ENCODE measurements around the gene CD72.

Gene CD72

DNA sequence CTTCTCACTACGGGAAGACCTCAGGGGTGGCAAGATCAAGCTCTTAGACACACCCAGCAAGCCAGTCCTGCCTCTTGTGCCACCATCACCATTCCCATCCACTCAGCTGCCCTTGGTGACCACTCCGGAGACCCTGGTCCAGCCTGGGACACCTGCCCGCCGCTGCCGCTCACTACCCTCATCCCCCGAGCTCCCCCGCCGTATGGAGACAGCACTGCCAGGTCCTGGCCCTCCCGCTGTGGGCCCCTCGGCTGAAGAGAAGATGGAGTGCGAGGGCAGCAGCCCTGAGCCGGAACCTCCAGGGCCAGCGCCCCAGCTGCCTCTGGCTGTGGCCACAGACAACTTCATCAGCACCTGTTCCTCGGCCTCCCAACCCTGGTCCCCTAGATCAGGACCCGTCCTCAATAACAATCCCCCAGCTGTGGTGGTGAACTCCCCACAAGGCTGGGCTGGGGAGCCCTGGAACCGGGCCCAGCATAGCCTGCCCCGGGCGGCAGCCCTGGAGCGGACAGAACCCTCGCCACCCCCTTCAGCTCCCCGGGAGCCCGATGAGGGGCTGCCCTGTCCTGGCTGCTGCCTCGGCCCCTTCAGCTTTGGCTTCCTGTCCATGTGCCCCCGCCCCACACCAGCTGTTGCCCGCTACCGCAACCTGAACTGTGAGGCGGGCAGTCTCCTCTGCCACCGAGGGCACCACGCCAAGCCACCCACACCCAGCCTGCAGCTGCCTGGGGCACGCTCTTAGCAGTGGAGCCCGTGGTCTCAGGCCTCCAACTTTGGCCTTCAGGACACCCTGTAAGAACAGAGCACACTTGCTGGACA is 9.0 kb downstream of the CD72 start:
- TF ChIP-seq ZNF8 (CRISPR knock-in tag; IDR thresholded peaks at IDR 0.05) (no peak), PPARA (CRISPR knock-in tag; IDR thresholded peaks at IDR 0.05; ENCODE audit: borderline replicate concordance) (no peak), GLIS3 (CRISPR knock-in tag; IDR thresholded peaks at IDR 0.05) (no peak), ZFP3 (CRISPR knock-in tag; IDR thresholded peaks at IDR 0.05) (no peak), ISL1 (CRISPR knock-in tag; IDR thresholded peaks at IDR 0.05) (no peak), OSR1 (CRISPR knock-in tag; IDR thresholded peaks at IDR 0.05) (no peak), RARB (CRISPR knock-in tag; IDR thresholded peaks at IDR 0.05) (no peak), ZNF565 (CRISPR knock-in tag; conservative IDR thresholded peaks at IDR 0.05; ENCODE audit: low read depth) (no peak), ESRRG (CRISPR knock-in tag; IDR thresholded peaks at IDR 0.05) (no peak), ZFP30 (CRISPR knock-in tag; IDR thresholded peaks at IDR 0.05) (no peak), TCF4 (CRISPR knock-in tag; IDR thresholded peaks at IDR 0.05; ENCODE audit: borderline replicate concordance) (no peak), SNAI2 (CRISPR knock-in tag; IDR thresholded peaks at IDR 0.05) (no peak), ZC3H10 (CRISPR knock-in tag; IDR thresholded peaks at IDR 0.05) (no peak), ZNF70 (CRISPR knock-in tag; IDR thresholded peaks at IDR 0.05) (no peak)
- TF ChIP-seq, protein P1, sequence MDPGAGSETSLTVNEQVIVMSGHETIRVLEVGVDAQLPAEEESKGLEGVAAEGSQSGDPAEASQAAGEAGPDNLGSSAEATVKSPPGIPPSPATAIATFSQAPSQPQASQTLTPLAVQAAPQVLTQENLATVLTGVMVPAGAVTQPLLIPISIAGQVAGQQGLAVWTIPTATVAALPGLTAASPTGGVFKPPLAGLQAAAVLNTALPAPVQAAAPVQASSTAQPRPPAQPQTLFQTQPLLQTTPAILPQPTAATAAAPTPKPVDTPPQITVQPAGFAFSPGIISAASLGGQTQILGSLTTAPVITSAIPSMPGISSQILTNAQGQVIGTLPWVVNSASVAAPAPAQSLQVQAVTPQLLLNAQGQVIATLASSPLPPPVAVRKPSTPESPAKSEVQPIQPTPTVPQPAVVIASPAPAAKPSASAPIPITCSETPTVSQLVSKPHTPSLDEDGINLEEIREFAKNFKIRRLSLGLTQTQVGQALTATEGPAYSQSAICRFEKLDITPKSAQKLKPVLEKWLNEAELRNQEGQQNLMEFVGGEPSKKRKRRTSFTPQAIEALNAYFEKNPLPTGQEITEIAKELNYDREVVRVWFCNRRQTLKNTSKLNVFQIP (CRISPR knock-in tag; IDR thresholded peaks at IDR 0.05; ENCODE audit: borderline replicate concordance, low read depth) = no peak
- TF ChIP-seq, protein P2, sequence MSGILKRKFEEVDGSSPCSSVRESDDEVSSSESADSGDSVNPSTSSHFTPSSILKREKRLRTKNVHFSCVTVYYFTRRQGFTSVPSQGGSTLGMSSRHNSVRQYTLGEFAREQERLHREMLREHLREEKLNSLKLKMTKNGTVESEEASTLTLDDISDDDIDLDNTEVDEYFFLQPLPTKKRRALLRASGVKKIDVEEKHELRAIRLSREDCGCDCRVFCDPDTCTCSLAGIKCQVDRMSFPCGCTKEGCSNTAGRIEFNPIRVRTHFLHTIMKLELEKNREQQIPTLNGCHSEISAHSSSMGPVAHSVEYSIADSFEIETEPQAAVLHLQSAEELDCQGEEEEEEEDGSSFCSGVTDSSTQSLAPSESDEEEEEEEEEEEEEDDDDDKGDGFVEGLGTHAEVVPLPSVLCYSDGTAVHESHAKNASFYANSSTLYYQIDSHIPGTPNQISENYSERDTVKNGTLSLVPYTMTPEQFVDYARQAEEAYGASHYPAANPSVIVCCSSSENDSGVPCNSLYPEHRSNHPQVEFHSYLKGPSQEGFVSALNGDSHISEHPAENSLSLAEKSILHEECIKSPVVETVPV (CRISPR knock-in tag; IDR thresholded peaks at IDR 0.05) = no peak
- ATAC-seq = no peak

DNA sequence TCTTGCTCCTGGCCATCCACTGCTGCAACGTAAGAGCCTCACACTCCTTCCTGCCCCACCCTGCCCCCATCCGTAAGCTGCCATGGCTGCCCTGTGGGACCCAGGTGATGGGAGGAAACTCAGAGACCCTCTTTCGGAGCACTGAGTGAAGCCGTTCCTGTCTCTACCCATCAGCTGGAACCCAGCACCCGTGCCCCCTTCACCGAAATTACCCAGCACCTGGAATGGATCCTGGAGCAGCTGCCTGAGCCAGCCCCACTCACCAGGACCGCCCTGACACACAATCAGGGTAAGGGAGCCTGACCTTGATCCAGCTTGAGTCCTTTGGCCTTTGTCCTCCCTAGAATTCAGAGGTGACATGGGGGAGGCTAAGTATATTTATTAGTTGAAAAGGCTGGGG is 10.0 kb downstream of the CD72 start:
- TF ChIP-seq BACH2 (CRISPR knock-in tag; IDR thresholded peaks at IDR 0.05; ENCODE audit: borderline replicate concordance) (no peak), SNAI2 (CRISPR knock-in tag; IDR thresholded peaks at IDR 0.05) (no peak), RARB (CRISPR knock-in tag; IDR thresholded peaks at IDR 0.05) (no peak), ZC3H10 (CRISPR knock-in tag; IDR thresholded peaks at IDR 0.05) (no peak)
- no peak for ATAC-seq

DNA sequence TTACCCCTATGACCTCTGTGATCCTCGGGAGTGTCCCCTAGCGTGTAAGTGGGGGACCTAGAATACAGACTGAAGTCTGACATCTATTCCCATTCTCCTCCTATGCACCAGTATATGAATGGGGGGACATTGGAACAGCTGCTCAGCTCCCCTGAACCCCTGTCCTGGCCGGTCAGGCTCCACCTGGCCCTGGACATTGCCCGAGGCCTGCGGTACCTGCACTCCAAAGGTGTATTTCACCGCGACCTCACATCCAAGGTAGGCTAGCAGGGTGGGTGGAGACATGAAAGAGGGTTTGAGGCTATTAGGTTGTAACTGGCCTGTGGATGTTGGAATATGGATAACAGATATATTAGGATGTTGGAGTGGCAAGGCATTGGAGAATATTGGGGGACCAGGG is 11.5 kb downstream of the CD72 start:
- TF ChIP-seq ARNTL (CRISPR knock-in tag; IDR thresholded peaks at IDR 0.05; ENCODE audit: borderline replicate concordance, low read depth) (no peak), ZNF70 (CRISPR knock-in tag; IDR thresholded peaks at IDR 0.05) (no peak), RARB (CRISPR knock-in tag; IDR thresholded peaks at IDR 0.05) (no peak), PPARA (CRISPR knock-in tag; IDR thresholded peaks at IDR 0.05; ENCODE audit: borderline replicate concordance) (no peak), ZNF8 (CRISPR knock-in tag; IDR thresholded peaks at IDR 0.05) (no peak), ZNF565 (CRISPR knock-in tag; conservative IDR thresholded peaks at IDR 0.05; ENCODE audit: low read depth) (no peak), ISL1 (CRISPR knock-in tag; IDR thresholded peaks at IDR 0.05) (no peak), ESRRG (CRISPR knock-in tag; IDR thresholded peaks at IDR 0.05) (no peak), CSDC2 (CRISPR knock-in tag; IDR thresholded peaks at IDR 0.05) (no peak), SNAI2 (CRISPR knock-in tag; IDR thresholded peaks at IDR 0.05) (no peak), TCF4 (CRISPR knock-in tag; IDR thresholded peaks at IDR 0.05; ENCODE audit: borderline replicate concordance) (no peak), ZFP30 (CRISPR knock-in tag; IDR thresholded peaks at IDR 0.05) (no peak), ZFP3 (CRISPR knock-in tag; IDR thresholded peaks at IDR 0.05) (no peak), BACH2 (CRISPR knock-in tag; IDR thresholded peaks at IDR 0.05; ENCODE audit: borderline replicate concordance) (no peak)
- TF ChIP-seq, protein P3, sequence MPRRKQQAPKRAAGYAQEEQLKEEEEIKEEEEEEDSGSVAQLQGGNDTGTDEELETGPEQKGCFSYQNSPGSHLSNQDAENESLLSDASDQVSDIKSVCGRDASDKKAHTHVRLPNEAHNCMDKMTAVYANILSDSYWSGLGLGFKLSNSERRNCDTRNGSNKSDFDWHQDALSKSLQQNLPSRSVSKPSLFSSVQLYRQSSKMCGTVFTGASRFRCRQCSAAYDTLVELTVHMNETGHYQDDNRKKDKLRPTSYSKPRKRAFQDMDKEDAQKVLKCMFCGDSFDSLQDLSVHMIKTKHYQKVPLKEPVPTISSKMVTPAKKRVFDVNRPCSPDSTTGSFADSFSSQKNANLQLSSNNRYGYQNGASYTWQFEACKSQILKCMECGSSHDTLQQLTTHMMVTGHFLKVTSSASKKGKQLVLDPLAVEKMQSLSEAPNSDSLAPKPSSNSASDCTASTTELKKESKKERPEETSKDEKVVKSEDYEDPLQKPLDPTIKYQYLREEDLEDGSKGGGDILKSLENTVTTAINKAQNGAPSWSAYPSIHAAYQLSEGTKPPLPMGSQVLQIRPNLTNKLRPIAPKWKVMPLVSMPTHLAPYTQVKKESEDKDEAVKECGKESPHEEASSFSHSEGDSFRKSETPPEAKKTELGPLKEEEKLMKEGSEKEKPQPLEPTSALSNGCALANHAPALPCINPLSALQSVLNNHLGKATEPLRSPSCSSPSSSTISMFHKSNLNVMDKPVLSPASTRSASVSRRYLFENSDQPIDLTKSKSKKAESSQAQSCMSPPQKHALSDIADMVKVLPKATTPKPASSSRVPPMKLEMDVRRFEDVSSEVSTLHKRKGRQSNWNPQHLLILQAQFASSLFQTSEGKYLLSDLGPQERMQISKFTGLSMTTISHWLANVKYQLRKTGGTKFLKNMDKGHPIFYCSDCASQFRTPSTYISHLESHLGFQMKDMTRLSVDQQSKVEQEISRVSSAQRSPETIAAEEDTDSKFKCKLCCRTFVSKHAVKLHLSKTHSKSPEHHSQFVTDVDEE (CRISPR knock-in tag; IDR thresholded peaks at IDR 0.05) = no peak
- TF ChIP-seq, protein P4, sequence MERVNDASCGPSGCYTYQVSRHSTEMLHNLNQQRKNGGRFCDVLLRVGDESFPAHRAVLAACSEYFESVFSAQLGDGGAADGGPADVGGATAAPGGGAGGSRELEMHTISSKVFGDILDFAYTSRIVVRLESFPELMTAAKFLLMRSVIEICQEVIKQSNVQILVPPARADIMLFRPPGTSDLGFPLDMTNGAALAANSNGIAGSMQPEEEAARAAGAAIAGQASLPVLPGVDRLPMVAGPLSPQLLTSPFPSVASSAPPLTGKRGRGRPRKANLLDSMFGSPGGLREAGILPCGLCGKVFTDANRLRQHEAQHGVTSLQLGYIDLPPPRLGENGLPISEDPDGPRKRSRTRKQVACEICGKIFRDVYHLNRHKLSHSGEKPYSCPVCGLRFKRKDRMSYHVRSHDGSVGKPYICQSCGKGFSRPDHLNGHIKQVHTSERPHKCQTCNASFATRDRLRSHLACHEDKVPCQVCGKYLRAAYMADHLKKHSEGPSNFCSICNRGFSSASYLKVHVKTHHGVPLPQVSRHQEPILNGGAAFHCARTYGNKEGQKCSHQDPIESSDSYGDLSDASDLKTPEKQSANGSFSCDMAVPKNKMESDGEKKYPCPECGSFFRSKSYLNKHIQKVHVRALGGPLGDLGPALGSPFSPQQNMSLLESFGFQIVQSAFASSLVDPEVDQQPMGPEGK (CRISPR knock-in tag; IDR thresholded peaks at IDR 0.05; ENCODE audit: borderline replicate concordance) = no peak
- TF ChIP-seq, protein P5, sequence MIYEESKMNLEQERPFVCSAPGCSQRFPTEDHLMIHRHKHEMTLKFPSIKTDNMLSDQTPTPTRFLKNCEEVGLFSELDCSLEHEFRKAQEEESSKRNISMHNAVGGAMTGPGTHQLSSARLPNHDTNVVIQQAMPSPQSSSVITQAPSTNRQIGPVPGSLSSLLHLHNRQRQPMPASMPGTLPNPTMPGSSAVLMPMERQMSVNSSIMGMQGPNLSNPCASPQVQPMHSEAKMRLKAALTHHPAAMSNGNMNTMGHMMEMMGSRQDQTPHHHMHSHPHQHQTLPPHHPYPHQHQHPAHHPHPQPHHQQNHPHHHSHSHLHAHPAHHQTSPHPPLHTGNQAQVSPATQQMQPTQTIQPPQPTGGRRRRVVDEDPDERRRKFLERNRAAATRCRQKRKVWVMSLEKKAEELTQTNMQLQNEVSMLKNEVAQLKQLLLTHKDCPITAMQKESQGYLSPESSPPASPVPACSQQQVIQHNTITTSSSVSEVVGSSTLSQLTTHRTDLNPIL (CRISPR knock-in tag; IDR thresholded peaks at IDR 0.05; ENCODE audit: low read depth) = no peak
- no peak for ATAC-seq

Measured in SK-N-SH treated with all-trans-retinoic acid at 6 μM for 48 hours (cell line).